ENCODE data around the gene DAP3. TPM values are rescaled to one million over a fixed set of nuclear protein-coding genes. Genes with fewer than 3 reads are reported as not detected.
"Not testable (repeated sequence)": the region's sequence is repeated elsewhere in the genome, so short reads cannot be mapped to it uniquely, and the experiment has no call there.

Gene DAP3
- total RNA-seq, 1 donor from 2014 or later, result 126 TPM

DNA sequence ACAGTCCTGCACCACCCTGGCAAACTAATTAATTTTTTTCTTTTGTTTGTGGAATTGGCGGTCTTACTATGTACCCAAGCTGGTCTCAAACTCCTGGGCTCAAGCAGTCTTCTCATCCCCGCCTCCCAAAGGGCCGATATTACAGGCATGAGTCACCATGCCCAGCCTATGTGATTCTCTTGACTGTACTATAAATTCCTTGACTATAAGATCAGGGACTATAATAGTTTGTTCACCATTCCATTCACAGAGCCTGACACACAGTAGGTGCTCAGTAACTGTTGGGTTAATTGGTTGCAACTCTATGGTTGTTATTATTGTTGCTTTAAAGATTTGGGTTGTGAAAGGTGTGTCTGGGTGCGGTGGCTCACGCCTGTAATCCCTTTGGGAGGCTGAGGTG is 17.2 kb downstream of the DAP3 start:
- TF ChIP-seq, protein P1, sequence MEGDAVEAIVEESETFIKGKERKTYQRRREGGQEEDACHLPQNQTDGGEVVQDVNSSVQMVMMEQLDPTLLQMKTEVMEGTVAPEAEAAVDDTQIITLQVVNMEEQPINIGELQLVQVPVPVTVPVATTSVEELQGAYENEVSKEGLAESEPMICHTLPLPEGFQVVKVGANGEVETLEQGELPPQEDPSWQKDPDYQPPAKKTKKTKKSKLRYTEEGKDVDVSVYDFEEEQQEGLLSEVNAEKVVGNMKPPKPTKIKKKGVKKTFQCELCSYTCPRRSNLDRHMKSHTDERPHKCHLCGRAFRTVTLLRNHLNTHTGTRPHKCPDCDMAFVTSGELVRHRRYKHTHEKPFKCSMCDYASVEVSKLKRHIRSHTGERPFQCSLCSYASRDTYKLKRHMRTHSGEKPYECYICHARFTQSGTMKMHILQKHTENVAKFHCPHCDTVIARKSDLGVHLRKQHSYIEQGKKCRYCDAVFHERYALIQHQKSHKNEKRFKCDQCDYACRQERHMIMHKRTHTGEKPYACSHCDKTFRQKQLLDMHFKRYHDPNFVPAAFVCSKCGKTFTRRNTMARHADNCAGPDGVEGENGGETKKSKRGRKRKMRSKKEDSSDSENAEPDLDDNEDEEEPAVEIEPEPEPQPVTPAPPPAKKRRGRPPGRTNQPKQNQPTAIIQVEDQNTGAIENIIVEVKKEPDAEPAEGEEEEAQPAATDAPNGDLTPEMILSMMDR (IDR thresholded peaks at IDR 0.05; ENCODE audit: unreplicated experiment), result no peak
- Mint-ChIP-seq H3K4me1 (ENCODE audit: low read depth) (no peaks in the 10 kb centered on the region), H3K27me3 (no peaks in the 10 kb centered on the region), H3K4me3 (ENCODE audit: low read depth) (no peak overlapping the region), H3K36me3 (ENCODE audit: insufficient read depth) (peaks cover 12% of the 10 kb centered on the region), H3K27ac (no peak overlapping the region), H3K9me3 (ENCODE audit: low read depth) (peaks cover 7% of the 10 kb centered on the region)
- DNase-seq (ENCODE audit: low spot score, unreplicated experiment), result no peak

GRCh38 chr1:155709391-155709790 is 20.5 kb downstream of the DAP3 start:
- TF ChIP-seq, protein P1 (IDR thresholded peaks at IDR 0.05; ENCODE audit: unreplicated experiment), result no peak
- Mint-ChIP-seq H3K27ac (no peak overlapping the region), H3K36me3 (ENCODE audit: insufficient read depth) (peaks cover 20% of the 10 kb centered on the region)

GRCh38 chr1:155711457-155711856 is 22.6 kb downstream of the DAP3 start:
- H3K4me1 Mint-ChIP-seq (ENCODE audit: low read depth); DNase-seq (ENCODE audit: low spot score, unreplicated experiment); H3K27ac Mint-ChIP-seq; H3K27me3 Mint-ChIP-seq; H3K4me3 Mint-ChIP-seq (ENCODE audit: low read depth); H3K9me3 Mint-ChIP-seq (ENCODE audit: low read depth): not testable (repeated sequence)
- peaks cover 23% of the 10 kb centered on the region for H3K36me3 Mint-ChIP-seq (ENCODE audit: insufficient read depth)

More at GRCh38 chr1:155709391-155709790, 20.5 kb downstream of the DAP3 start:
- no peaks in the 10 kb centered on the region for H3K4me1 Mint-ChIP-seq (ENCODE audit: low read depth)
- H3K4me3 Mint-ChIP-seq (ENCODE audit: low read depth), result no peak overlapping the region
- no peaks in the 10 kb centered on the region for H3K27me3 Mint-ChIP-seq
- DNase-seq (ENCODE audit: low spot score, unreplicated experiment), result no peak
- peaks cover 7% of the 10 kb centered on the region for H3K9me3 Mint-ChIP-seq (ENCODE audit: low read depth)

DNA sequence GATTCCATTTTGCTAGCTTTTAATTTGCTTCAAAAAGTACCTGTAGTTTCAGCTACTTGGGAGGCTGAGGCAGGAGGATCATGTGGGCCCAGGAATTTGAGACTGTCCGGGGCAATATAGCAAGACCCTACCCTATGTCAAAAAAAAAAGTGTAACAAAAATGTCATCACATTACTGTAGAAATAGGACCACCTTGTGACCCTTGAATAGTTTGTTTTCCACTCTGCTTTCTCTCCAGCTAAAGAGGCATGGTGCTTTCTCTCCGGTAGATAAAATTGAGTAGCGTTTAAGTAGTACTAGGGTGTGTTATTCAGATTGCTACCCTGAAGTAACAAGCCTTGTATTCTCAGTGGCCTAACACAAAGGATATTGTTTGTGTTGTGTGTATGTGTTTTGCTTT is 23.7 kb downstream of the DAP3 start:
- H3K27ac Mint-ChIP-seq, result peak overlapping the region; percentile 67
- not testable (repeated sequence) for DNase-seq (ENCODE audit: low spot score, unreplicated experiment); H3K4me3 Mint-ChIP-seq (ENCODE audit: low read depth); H3K9me3 Mint-ChIP-seq (ENCODE audit: low read depth); H3K4me1 Mint-ChIP-seq (ENCODE audit: low read depth); H3K27me3 Mint-ChIP-seq
- TF ChIP-seq, protein P1 (IDR thresholded peaks at IDR 0.05; ENCODE audit: unreplicated experiment), result peak; percentile 23
- peaks cover 24% of the 10 kb centered on the region for H3K36me3 Mint-ChIP-seq (ENCODE audit: insufficient read depth)

- H3K27me3 Mint-ChIP-seq, result no peaks in the 10 kb centered on the region
- no peak overlapping the region for H3K4me3 Mint-ChIP-seq (ENCODE audit: low read depth)
- no peak for DNase-seq (ENCODE audit: low spot score, unreplicated experiment)
- no peaks in the 10 kb centered on the region for H3K4me1 Mint-ChIP-seq (ENCODE audit: low read depth)
- H3K27ac Mint-ChIP-seq, result peak overlapping the region; percentile 67
- H3K9me3 Mint-ChIP-seq (ENCODE audit: low read depth), result peaks cover 3% of the 10 kb centered on the region
- TF ChIP-seq, protein P1 (IDR thresholded peaks at IDR 0.05; ENCODE audit: unreplicated experiment), result no peak
- peaks cover 21% of the 10 kb centered on the region for H3K36me3 Mint-ChIP-seq (ENCODE audit: insufficient read depth)
Measured at GRCh38 chr1:155713075-155713474, 24.2 kb downstream of the DAP3 start.

GRCh38 chr1:155715056-155715455 is 26.2 kb downstream of the DAP3 start:
- not testable (repeated sequence) for DNase-seq (ENCODE audit: low spot score, unreplicated experiment); H3K9me3 Mint-ChIP-seq (ENCODE audit: low read depth); H3K27ac Mint-ChIP-seq; H3K4me3 Mint-ChIP-seq (ENCODE audit: low read depth); H3K4me1 Mint-ChIP-seq (ENCODE audit: low read depth); H3K27me3 Mint-ChIP-seq
- H3K36me3 Mint-ChIP-seq (ENCODE audit: insufficient read depth), result peaks cover 14% of the 10 kb centered on the region
